ENCODE measurements around the gene VPS35L. TPM values are rescaled to one million over a fixed set of nuclear protein-coding genes. Genes with fewer than 3 reads are reported as not detected.
"Not testable (repeated sequence)": the region's sequence is repeated elsewhere in the genome, so short reads cannot be mapped to it uniquely, and the experiment has no call there.

Gene VPS35L
- total RNA-seq, 2 donors from 2014 or later = 27.0 to 28.3 TPM

DNA sequence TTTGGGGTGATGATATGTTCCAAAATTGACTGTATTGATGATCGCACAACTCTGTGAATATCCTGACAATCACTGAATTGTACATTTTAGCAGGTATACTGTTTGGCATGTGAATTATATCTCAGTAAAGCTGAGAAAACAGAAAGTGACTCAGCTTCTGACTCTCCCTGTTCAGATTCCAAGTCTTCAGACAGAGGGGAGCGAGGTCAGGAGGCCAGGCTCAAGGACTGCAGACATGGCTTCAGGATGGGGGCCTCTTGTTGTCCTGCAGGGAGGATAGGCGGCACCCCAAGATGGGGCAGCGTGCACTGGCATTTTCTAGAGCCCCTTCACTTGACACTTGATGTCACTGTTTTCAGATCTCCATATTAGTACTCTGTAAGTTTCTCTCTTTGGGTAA, 116.9 kb downstream of the VPS35L start:
- no peak for DNase-seq (ENCODE audit: low spot score)
- no peaks in the 10 kb centered on the region for H3K27me3 ChIP-seq
- H3K9me3 ChIP-seq = no peaks in the 10 kb centered on the region
- H3K4me1 ChIP-seq = no peaks in the 10 kb centered on the region
- H3K27ac ChIP-seq = no peak overlapping the region
- H3K36me3 ChIP-seq = peaks cover 33% of the 10 kb centered on the region
- no peak overlapping the region for H3K4me3 ChIP-seq
- TF ChIP-seq, protein P1, sequence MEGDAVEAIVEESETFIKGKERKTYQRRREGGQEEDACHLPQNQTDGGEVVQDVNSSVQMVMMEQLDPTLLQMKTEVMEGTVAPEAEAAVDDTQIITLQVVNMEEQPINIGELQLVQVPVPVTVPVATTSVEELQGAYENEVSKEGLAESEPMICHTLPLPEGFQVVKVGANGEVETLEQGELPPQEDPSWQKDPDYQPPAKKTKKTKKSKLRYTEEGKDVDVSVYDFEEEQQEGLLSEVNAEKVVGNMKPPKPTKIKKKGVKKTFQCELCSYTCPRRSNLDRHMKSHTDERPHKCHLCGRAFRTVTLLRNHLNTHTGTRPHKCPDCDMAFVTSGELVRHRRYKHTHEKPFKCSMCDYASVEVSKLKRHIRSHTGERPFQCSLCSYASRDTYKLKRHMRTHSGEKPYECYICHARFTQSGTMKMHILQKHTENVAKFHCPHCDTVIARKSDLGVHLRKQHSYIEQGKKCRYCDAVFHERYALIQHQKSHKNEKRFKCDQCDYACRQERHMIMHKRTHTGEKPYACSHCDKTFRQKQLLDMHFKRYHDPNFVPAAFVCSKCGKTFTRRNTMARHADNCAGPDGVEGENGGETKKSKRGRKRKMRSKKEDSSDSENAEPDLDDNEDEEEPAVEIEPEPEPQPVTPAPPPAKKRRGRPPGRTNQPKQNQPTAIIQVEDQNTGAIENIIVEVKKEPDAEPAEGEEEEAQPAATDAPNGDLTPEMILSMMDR (IDR thresholded peaks at IDR 0.05) = no peak

DNA sequence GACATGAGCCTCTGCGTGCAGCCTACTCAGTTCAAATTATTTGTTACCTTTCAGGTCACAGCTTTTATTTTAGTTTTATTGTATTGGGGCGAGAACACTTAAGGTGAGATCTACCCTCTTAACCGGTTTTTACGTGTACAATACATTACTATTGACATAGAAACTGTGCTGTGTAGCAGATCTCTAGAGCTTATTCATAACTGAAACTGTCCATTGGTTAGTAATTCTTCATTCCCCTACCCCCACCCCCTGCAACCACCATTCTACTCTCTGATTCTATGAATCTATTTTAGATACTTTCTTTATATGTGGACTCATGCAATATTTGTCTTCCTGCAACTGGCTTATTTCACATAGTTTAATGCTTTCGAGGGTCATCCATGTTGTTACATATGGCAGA, 119.0 kb downstream of the VPS35L start:
- H3K27me3 ChIP-seq = no peaks in the 10 kb centered on the region
- DNase-seq (ENCODE audit: low spot score) = no peak
- H3K4me3 ChIP-seq = no peak overlapping the region
- no peak overlapping the region for H3K27ac ChIP-seq
- peaks cover 26% of the 10 kb centered on the region for H3K36me3 ChIP-seq
- no peaks in the 10 kb centered on the region for H3K9me3 ChIP-seq
- no peaks in the 10 kb centered on the region for H3K4me1 ChIP-seq
- TF ChIP-seq, protein P1 (IDR thresholded peaks at IDR 0.05) = no peak

DNA sequence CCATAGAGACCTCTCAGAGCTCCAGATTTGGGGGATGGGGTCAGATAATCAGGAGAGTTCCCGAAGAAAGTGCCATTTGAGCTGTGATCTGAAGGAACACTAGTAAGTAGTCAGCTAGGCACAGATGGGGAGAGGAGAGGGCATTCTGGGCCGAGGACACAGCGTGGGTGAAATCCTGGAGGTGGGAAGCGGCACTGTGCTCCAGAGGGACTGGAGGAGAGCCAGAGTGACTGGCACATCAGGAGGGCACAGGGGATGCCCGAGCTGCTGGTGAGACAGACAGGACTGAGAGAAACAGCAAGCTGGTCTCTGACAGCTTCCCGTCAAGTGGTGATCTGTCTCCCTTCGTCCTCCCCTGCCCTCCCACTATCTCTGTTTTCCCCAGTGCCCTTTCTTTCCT, 121.9 kb downstream of the VPS35L start:
- TF ChIP-seq, protein P1 (IDR thresholded peaks at IDR 0.05) = no peak
- Histone ChIP-seq H3K27ac (no peak overlapping the region), H3K4me3 (no peak overlapping the region), H3K9me3 (no peaks in the 10 kb centered on the region), H3K27me3 (no peaks in the 10 kb centered on the region), H3K4me1 (peaks cover 0 to 7% of the 10 kb centered on the region in 2 donors), H3K36me3 (peaks cover 15% of the 10 kb centered on the region)
- no peak for DNase-seq (ENCODE audit: low spot score)

DNA sequence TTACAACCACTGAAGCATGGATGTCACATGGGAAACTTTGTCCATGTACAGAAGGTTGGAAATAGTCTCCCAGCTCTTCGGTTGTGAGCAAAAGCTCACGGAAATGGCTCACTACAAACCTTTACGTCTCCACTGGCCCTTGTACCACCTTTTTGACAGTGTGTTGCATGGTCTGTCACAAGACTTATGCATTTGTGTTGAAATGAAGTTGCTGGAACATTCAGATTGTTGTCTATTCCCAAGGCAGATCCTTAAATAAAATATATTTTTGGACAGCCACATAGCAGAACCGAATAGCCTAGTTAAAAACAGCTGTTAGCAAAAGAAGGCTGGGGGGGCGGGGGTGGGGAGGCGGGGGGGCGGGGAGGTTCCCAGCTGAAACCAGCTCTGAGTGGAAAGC, 123.3 kb downstream of the VPS35L start:
- Histone ChIP-seq H3K36me3 (peaks cover 29% of the 10 kb centered on the region), H3K27me3 (no peaks in the 10 kb centered on the region), H3K4me3 (no peak overlapping the region), H3K27ac (peak overlapping the region in 1 of 2 donors; percentile 16), H3K9me3 (no peaks in the 10 kb centered on the region), H3K4me1 (peaks cover 0 to 7% of the 10 kb centered on the region in 2 donors)
- no peak for DNase-seq (ENCODE audit: low spot score)
- TF ChIP-seq, protein P1 (IDR thresholded peaks at IDR 0.05) = no peak

DNA sequence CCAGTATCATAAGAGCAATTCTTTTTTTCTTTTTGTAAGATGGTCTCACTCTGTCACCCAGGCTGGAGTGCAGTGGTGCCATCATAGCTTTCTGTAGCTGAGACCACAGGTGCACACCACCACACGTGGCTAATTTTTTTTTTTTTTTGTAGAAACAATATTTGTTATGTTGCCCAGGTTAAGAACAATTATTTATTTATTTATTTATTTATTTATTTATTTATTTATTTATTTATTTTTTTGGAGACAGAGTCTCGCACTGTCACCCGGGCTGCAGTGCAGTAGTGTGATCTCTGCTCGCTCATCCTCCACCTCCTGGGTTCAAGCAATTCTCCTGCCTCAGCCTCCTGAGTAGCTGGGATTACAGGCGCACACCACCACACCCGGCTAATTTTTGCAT, 123.8 kb downstream of the VPS35L start:
- DNase-seq (ENCODE audit: low spot score); H3K4me3 ChIP-seq; H3K27ac ChIP-seq; H3K4me1 ChIP-seq; H3K9me3 ChIP-seq; H3K27me3 ChIP-seq: not testable (repeated sequence)
- H3K36me3 ChIP-seq = peaks cover 33% of the 10 kb centered on the region

DNA sequence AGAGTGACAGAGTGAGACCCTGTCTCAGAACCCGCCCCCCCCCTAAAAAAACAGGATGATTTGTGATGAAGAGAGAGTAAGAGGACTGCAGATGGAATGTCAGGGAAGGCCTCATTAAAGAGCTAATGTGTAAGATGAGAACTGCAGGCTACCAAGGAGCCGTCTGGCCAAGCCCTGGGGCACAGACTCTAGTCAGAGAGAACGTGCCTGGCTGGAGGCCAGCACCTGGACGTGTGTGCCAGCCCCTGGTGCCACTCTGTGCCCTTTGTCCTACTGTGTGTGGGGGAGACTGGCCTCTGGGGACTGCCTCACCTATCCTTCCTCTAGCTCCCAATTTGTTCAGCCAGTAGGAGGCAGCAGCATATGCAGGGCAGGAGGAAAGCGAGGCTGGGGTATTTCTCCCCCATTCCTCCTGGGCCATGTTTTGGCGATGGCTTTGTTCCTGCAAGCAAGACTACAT, 125.4 kb downstream of the VPS35L start:
- TF ChIP-seq, protein P1 (IDR thresholded peaks at IDR 0.05) = no peak
- no peak for DNase-seq (ENCODE audit: low spot score)
- H3K36me3 ChIP-seq = peaks cover 40% of the 10 kb centered on the region

More for the DNA sequence above, 125.4 kb downstream of the VPS35L start:
- H3K27me3 ChIP-seq = no peaks in the 10 kb centered on the region
- H3K4me1 ChIP-seq = peaks cover 0 to 7% of the 10 kb centered on the region in 2 donors
- no peak overlapping the region for H3K27ac ChIP-seq
- peaks cover 0 to 7% of the 10 kb centered on the region in 2 donors for H3K9me3 ChIP-seq
- no peak overlapping the region for H3K4me3 ChIP-seq

Measured in right atrium auricular region (tissue), 2 donors.